SW 1271 (cell line): ENCODE results near the gene MED12L.
"Not testable (repeated sequence)": the region's sequence is repeated elsewhere in the genome, so short reads cannot be mapped to it uniquely, and the experiment has no call there.

Experiments
- DNase-seq, 2 experiments: peaks; one replicate each; lab custom pipeline; 2025; lab: John Stamatoyannopoulos, UW

MED12L gene

DNA sequence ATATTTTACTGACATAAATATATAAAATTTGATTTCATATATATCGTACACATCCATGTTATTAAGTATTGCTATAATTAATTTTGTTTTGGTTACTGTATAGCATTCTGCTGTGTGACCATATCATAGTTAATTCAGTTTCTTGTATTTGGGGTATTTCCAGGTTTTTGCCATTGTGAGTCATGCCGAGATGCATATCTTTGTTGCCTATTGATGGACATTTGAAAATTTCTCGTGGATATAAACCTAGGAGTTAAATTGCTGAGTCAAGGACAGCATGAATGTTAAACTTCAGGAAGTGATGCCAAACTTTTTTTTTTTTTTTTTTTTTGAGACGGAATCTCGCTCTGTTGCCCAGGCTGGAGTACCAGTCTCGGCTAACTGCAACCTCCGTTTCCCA, 151.3 kb downstream of the MED12L start:
- DNase-seq: no peak

GRCh38 chr3:151242006-151242405, 156.5 kb downstream of the MED12L start:
- DNase-seq: not testable (repeated sequence)

GRCh38 chr3:151248772-151249337, 163.4 kb downstream of the MED12L start:
- no peak for DNase-seq

GRCh38 chr3:151256749-151257148, 171.3 kb downstream of the MED12L start:
- DNase-seq: no peak

DNA sequence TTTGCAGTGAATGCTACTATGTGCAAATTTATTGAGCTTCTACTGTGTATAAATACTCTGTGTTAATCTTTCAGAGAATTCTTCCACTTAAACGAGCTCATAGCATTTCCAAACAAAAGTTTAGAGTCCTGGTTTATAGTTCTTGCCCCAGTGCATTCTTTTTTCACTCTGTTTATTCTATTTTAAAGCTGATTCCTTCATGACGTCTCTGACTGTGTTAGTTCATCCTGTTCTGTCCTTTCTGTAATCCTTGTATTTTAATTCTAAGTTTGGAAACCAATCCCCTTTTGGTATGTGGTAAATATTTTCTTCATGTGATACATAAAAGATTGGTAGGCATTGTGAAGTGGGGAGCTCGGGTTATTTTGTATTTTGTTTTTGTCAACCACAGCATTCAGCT, 174.2 kb downstream of the MED12L start:
- no peak for DNase-seq

- no peak for DNase-seq
Measured at GRCh38 chr3:151262871-151263525, 177.5 kb downstream of the MED12L start.

GRCh38 chr3:151264605-151265004, 179.1 kb downstream of the MED12L start:
- DNase-seq: no peak

DNA sequence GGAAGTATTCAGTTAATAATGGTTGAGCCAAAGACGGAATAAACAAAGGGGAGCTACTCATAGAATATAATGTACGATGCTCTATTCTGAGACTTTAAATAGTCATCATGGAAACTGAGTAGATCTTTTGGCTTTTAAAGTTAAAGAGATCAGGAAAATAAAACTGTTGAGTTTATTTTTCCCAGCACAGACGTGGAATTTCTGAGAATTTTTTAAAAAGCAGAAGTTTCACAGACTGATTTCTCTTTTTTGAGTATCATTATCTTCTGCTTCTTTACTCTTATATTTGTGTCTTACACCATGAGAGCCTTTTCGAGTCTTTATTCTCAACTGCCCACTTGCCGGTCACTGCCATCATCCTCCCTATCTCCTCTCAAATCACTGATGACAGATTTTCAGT, 179.7 kb downstream of the MED12L start:
- DNase-seq: no peak

GRCh38 chr3:151265866-151266265, 180.4 kb downstream of the MED12L start:
- DNase-seq: no peak

- DNase-seq: no peak
Measured at GRCh38 chr3:151267066-151267465, 181.6 kb downstream of the MED12L start.

DNA sequence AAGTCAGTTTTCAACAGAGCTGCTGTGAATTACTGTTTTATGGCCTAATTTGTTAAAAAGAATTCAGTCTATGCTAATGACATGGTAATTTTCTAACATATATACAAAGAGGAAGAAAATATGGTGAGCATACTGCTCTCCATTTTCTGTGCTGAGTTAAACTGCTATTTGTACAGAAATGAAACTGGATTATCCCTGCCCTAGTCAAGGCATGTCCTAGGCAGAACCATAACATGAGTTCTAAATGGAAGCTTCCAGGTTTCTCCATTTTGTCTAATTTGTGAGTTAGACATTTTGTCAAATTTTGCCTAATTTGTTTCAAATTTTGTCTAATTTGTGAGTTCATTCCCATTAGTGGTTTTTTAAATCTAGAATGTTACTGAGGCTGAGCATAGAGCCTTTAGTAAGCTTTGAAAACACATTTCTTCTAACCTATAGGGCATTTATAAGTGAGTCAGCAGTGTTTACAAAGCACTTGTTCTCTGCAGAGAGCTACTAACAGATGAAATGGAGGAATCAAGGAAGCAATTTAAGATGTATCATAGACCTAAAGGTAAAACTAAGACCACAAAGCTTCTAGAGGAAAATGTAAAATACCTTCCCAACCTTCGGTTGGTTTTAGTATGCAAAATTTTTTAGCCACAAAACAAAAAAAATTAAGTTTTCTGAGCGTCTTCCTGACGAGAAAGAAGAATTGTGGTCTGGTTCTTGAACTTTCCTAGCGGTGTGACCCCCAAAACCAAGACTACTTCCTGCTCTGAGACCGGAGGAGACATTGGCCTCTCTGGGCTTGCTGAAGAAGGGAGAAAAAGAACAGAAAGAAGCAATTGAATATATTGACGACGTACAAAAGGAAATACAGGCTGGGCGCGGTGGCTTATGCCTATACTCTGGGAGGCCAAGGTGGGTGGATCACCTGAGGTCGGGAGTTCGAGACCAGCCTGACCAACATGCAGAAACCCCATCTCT, 183.1 kb downstream of the MED12L start:
- no peak for DNase-seq

- DNase-seq: no peak
Measured at GRCh38 chr3:151269631-151270030, 184.2 kb downstream of the MED12L start.

DNA sequence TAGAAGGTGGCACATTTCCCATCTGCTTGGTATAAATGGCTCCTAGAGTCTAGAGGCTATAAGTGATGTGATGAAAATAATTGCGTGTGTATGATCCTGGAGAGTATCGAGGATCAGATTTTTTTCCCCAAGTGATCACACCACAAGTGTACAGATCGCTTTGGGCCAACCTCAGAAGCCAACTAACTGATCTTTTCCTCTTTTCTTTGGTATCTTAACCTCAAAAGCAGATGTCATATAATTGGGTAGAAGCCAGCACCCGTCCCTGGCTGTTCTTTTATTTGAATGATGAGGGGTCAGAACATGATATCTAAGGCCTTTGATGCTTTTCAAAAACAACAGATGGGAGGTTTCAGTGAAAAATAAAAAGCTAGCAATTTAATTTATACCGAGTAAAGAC, 189.6 kb downstream of the MED12L start:
- DNase-seq: no peak

GRCh38 chr3:151276038-151276686, 190.7 kb downstream of the MED12L start:
- no peak for DNase-seq

DNA sequence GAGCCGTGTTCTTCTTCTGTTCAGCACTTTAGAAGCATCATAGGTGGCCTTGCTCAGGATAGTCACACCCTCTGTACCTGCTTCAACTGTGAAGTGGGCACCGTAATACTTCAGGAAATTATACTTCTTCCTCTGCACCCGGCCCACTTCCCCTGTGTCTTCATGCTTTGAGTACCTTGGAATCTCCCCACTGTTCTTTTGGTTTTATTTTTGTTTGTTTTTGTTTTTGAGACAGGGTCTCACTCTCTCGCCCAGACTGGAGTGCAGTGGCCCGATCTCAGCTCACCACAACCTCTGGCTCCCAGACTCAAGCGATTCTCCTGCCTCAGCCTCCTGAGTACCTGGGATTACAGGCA, 191.2 kb downstream of the MED12L start:
- no peak for DNase-seq

DNA sequence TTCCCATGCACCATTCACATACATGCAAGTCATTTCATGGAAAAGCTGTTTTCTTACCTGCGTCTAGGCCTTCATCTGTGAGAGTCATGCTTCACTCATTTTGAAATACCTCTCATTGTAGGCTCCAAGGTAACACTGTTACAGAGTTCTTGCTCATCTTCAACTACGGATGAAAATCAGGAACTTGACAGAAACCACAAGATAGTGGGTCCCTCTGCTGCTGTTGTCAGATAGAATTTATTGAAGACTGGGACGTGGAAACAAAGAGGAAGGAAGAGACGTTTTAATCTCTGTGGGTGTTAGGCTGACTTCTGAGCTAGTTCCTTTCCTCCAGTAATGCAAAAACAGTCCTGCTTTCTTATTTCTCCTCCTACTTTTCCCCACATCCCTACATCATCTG, 192.8 kb downstream of the MED12L start, which contains the start of gene P2RY14:
Gene P2RY14 (minus strand): TSS at position 313 of the 400 bp plus-strand sequence. CDS start 64,226 bp downstream, outside the sequence.
- DNase-seq: no peak

- no peak for DNase-seq
Measured at GRCh38 chr3:151281671-151282324, 196.3 kb downstream of the MED12L start.

DNA sequence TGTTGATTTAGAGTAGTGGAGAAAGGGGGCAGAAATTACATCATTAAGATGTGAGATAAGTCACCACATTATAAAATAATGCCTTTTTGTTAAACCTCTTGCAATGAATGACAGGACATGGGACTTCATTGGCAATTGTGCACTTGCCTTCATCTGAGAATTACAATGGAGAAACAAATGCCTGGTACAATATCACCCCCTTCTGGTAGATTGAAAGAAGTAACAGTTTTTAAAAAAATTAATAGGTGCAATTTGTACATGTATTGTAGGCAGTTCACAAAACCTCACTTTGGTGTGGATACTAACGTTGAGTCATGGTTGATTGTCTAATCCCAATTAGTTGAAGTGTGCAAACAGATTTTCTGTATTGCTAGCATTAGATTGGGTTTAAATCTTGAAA, 197.5 kb downstream of the MED12L start:
- DNase-seq: peak; percentile 5 to 75

DNA sequence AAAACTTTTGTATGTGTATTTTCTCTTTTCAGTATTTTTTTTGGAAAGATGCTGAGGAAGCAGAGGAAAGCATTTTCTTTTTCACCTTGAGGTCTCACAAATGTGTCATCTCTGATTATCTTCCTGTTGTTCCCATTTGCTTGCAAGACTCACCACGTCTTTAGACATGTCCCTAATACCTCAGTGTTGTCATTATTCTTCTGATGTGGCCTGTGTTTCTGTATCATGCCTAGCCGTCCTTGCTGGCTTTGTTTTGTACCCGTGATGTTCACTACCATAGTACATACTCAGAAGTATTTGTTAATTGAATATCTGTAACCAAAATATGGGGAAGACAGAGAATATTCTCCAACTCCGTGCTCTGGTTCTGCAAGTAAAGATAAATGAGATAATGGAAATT, 197.9 kb downstream of the MED12L start:
- DNase-seq: no peak

- DNase-seq: no peak
Measured at GRCh38 chr3:151283907-151284461, 198.5 kb downstream of the MED12L start.

DNA sequence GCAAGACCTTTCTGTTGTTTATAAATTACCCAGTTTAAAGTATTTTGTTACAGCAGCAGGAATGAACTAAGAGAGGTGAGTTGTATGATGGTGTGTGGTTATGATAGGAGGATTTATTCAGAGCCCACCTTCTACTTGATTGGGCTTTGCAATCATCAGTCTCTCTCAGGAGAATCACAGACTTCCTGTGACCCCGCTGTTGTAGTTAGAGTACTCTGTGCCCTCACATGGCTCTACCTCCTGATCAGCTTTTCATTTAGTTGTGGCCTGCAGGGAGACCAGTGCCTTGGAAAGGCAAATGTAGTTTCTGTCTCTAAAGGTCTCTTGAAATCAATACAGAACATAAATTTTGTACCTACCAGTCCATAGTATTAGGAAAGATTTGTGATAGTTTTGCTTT, 200.5 kb downstream of the MED12L start:
- no peak for DNase-seq

DNA sequence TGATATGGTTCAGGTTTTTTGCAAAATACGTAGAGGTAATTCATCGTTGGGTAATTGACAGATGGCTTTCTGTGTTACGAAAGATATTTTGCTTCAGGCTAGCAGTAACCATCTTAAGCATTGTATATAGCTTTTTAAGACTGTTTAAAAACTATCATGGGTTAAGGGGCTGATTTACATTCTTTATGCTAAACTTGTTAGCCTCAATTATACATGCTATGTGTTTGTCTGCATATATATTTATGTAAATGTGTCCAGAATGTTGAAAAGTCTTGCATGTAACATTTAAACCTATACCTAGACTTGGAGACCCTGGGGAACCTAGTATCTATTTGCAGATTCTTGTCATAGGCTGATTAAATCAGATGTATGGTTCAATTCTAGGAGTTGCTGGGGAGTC, 204.0 kb downstream of the MED12L start:
- no peak for DNase-seq
